Measurements from ENCODE around the gene FGGY.
A peak's percentile ranks its signal among the peaks of the same experiment; 100 is the strongest.
"Not testable (repeated sequence)": the region's sequence is repeated elsewhere in the genome, so short reads cannot be mapped to it uniquely, and the experiment has no call there.

FGGY gene

GRCh38 chr1:59522925-59523505, 226.1 kb downstream of the FGGY start:
- no peak for DNase-seq
- no peaks in the 10 kb centered on the region for H3K9me3 Mint-ChIP-seq
- H3K27me3 Mint-ChIP-seq, result no peaks in the 10 kb centered on the region
- ATAC-seq (replicated peaks), result no peak
- H3K4me1 Mint-ChIP-seq (ENCODE audit: low read depth in 2 of 2), result no peaks in the 10 kb centered on the region
- no peaks in the 10 kb centered on the region for H3K36me3 Mint-ChIP-seq (ENCODE audit: insufficient read depth)
- H3K4me3 Mint-ChIP-seq, result no peak overlapping the region
- no peak overlapping the region for H3K27ac Mint-ChIP-seq

DNA sequence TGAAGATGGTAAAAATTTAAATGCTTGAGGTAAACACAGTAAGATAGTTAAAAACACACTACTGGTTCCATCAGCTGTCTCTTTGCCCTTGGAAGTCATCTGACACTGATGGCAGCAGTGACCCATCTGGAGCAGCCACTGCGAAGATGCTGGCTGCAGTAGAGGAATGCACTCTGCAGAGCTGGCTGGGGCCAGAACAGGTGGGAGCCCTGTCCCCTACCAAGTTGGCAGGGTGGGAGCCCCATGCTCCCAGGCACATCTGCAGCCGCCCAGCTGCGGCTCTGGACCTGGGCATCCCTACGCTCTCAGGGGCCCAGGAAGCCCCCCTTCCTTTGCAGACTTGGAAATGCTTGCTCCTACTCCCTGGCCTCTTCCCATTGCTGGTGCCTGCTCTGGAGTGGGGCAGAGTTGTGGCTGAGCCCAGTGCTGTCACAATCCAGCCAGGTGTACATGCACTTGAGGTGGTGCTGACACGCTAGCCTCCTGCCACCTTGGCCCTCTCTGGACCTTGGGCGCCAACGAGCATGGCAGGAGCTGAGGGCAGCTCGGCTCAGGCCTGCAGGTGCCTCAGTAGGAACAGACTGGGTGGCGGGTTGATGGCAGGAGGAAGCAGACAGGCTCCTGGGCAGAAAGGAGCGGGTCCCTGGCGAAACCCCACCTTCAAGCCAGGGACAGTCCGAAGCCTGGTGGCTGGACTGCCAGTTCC, 227.0 kb downstream of the FGGY start:
- H3K9me3 Mint-ChIP-seq, result no peaks in the 10 kb centered on the region
- no peaks in the 10 kb centered on the region for H3K4me1 Mint-ChIP-seq (ENCODE audit: low read depth in 2 of 2)
- DNase-seq (no peak), ATAC-seq (replicated peaks) (no peak)
- no peaks in the 10 kb centered on the region for H3K27me3 Mint-ChIP-seq
- no peaks in the 10 kb centered on the region for H3K36me3 Mint-ChIP-seq (ENCODE audit: insufficient read depth)
- no peak overlapping the region for H3K27ac Mint-ChIP-seq
- no peak overlapping the region for H3K4me3 Mint-ChIP-seq

GRCh38 chr1:59526240-59526639, 229.3 kb downstream of the FGGY start:
- H3K4me1 Mint-ChIP-seq (ENCODE audit: low read depth in 2 of 2), result no peaks in the 10 kb centered on the region
- H3K36me3 Mint-ChIP-seq (ENCODE audit: insufficient read depth), result no peaks in the 10 kb centered on the region
- DNase-seq (no peak), ATAC-seq (replicated peaks) (no peak)
- H3K27me3 Mint-ChIP-seq, result no peaks in the 10 kb centered on the region
- H3K9me3 Mint-ChIP-seq, result no peaks in the 10 kb centered on the region
- no peak overlapping the region for H3K27ac Mint-ChIP-seq
- no peak overlapping the region for H3K4me3 Mint-ChIP-seq

GRCh38 chr1:59528471-59528870, 231.6 kb downstream of the FGGY start:
- no peak for DNase-seq
- no peak for ATAC-seq (replicated peaks)
- Mint-ChIP-seq H3K36me3 (ENCODE audit: insufficient read depth) (no peaks in the 10 kb centered on the region), H3K27me3 (no peaks in the 10 kb centered on the region), H3K4me3 (no peak overlapping the region), H3K4me1 (ENCODE audit: low read depth in 2 of 2) (no peaks in the 10 kb centered on the region), H3K27ac (no peak overlapping the region), H3K9me3 (no peaks in the 10 kb centered on the region)

DNA sequence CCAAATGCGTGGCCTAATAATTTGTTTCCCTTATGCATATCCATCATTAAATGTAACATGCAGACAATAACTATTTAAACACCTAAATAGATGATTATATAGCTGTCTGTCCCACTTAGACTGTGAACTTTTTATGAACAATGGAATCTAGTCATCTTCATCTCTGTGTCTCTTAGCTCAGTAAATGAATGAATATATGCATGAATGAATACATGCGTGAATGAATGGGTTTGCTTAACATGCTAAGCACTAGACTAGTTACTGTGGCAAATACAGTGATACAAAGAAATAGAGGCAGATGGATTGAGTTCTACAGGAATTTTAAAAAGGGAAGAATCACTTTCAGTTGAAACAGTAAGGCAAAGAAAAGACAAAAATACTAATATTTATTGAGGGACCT, 232.0 kb downstream of the FGGY start:
- no peak for DNase-seq
- Mint-ChIP-seq H3K27ac (no peak overlapping the region), H3K4me1 (ENCODE audit: low read depth in 2 of 2) (no peaks in the 10 kb centered on the region), H3K9me3 (peaks cover 0 to 3% of the 10 kb centered on the region in 2 donors), H3K36me3 (ENCODE audit: insufficient read depth) (no peaks in the 10 kb centered on the region), H3K4me3 (no peak overlapping the region), H3K27me3 (no peaks in the 10 kb centered on the region)
- no peak for ATAC-seq (replicated peaks)

GRCh38 chr1:59530119-59530518, 233.2 kb downstream of the FGGY start:
- H3K27me3 Mint-ChIP-seq, result no peaks in the 10 kb centered on the region
- H3K27ac Mint-ChIP-seq, result no peak overlapping the region
- no peak overlapping the region for H3K4me3 Mint-ChIP-seq
- DNase-seq, result no peak
- H3K4me1 Mint-ChIP-seq (ENCODE audit: low read depth in 2 of 2), result no peaks in the 10 kb centered on the region
- peaks cover 2 to 7% of the 10 kb centered on the region in 2 donors for H3K9me3 Mint-ChIP-seq
- no peak for ATAC-seq (replicated peaks)
- no peaks in the 10 kb centered on the region for H3K36me3 Mint-ChIP-seq (ENCODE audit: insufficient read depth)

- no peaks in the 10 kb centered on the region for H3K27me3 Mint-ChIP-seq
- no peak overlapping the region for H3K4me3 Mint-ChIP-seq
- no peak for DNase-seq
- peaks cover 2 to 7% of the 10 kb centered on the region in 2 donors for H3K9me3 Mint-ChIP-seq
- H3K27ac Mint-ChIP-seq, result no peak overlapping the region
- no peaks in the 10 kb centered on the region for H3K36me3 Mint-ChIP-seq (ENCODE audit: insufficient read depth)
- no peak for ATAC-seq (replicated peaks)
- no peaks in the 10 kb centered on the region for H3K4me1 Mint-ChIP-seq (ENCODE audit: low read depth in 2 of 2)
Observed at GRCh38 chr1:59532102-59532501, 235.2 kb downstream of the FGGY start.

- not testable (repeated sequence) for ATAC-seq (replicated peaks); H3K4me3 Mint-ChIP-seq
Observed at GRCh38 chr1:59538476-59538875, 241.6 kb downstream of the FGGY start.

GRCh38 chr1:59539961-59540681, 243.2 kb downstream of the FGGY start:
- Mint-ChIP-seq H3K27ac (peak overlapping the region in 1 of 2 donors; percentile 28), H3K27me3 (no peaks in the 10 kb centered on the region), H3K4me3 (no peak overlapping the region), H3K36me3 (ENCODE audit: insufficient read depth) (no peaks in the 10 kb centered on the region), H3K9me3 (no peaks in the 10 kb centered on the region), H3K4me1 (ENCODE audit: low read depth in 2 of 2) (peaks cover 14 to 20% of the 10 kb centered on the region in 2 donors)
- ATAC-seq (replicated peaks) (no peak), DNase-seq (no peak)

More at GRCh38 chr1:59538476-59538875, 241.6 kb downstream of the FGGY start:
- not testable (repeated sequence) for H3K4me1 Mint-ChIP-seq (ENCODE audit: low read depth in 2 of 2); H3K36me3 Mint-ChIP-seq (ENCODE audit: insufficient read depth); H3K9me3 Mint-ChIP-seq; H3K27ac Mint-ChIP-seq; DNase-seq; H3K27me3 Mint-ChIP-seq

DNA sequence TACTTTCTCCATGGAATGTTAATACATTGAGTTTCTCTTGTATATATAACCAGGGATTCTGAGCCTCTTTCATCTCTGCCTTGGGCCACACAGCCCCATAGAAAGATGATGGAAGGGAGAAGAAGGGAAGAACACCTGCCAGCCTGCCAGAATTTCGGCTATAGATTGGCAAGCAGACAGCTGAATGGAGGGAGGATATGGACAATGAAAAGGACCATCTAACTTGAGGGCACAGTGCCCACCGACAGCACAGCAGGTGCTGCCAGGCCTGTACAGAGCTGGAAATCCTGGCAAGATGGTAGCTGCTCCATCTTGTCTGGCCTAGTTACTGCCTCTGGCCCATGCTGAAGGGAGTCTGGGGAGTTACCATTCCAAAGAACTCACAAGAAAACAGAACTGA, 244.3 kb downstream of the FGGY start:
- Mint-ChIP-seq H3K27ac (peak overlapping the region in 1 of 2 donors; percentile 59), H3K27me3 (no peaks in the 10 kb centered on the region), H3K9me3 (no peaks in the 10 kb centered on the region), H3K36me3 (ENCODE audit: insufficient read depth) (no peaks in the 10 kb centered on the region), H3K4me1 (ENCODE audit: low read depth in 2 of 2) (peaks cover 14 to 20% of the 10 kb centered on the region in 2 donors), H3K4me3 (no peak overlapping the region)
- DNase-seq (no peak), ATAC-seq (replicated peaks) (no peak)

- no peak for ATAC-seq (replicated peaks)
- H3K4me1 Mint-ChIP-seq (ENCODE audit: low read depth in 2 of 2), result peaks cover 14 to 20% of the 10 kb centered on the region in 2 donors
- DNase-seq, result no peak
- H3K9me3 Mint-ChIP-seq, result no peaks in the 10 kb centered on the region
- no peak overlapping the region for H3K27ac Mint-ChIP-seq
- H3K4me3 Mint-ChIP-seq, result no peak overlapping the region
- no peaks in the 10 kb centered on the region for H3K36me3 Mint-ChIP-seq (ENCODE audit: insufficient read depth)
- no peaks in the 10 kb centered on the region for H3K27me3 Mint-ChIP-seq
Observed at GRCh38 chr1:59541891-59542290, 245.0 kb downstream of the FGGY start.

DNA sequence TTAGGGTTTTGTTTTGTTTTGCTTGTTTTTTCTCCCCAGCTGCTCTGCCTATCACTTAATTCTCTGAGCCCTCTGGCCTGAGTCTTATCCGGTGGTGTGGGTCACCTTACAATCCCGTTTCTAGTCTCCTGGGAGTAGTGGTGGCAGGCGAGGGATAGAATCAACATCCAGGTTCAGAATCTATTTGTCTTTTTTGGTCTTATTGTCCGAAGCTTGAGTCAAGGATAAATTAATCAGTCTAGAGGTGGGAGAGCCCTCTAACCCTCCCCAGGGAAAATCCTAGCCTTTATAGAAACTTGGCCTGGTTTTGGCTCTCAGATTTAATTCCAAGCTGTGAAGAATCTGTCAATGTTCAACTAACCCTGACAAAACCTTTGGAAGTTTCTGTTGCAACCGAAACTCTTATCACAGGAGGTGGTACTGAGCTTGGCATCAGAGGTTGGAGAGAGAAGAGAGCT, 246.3 kb downstream of the FGGY start:
- peaks cover 14 to 20% of the 10 kb centered on the region in 2 donors for H3K4me1 Mint-ChIP-seq (ENCODE audit: low read depth in 2 of 2)
- H3K27ac Mint-ChIP-seq, result peak overlapping the region in 1 of 2 donors; percentile 22
- no peak for DNase-seq
- H3K9me3 Mint-ChIP-seq, result no peaks in the 10 kb centered on the region
- H3K36me3 Mint-ChIP-seq (ENCODE audit: insufficient read depth), result no peaks in the 10 kb centered on the region
- H3K4me3 Mint-ChIP-seq, result no peak overlapping the region
- ATAC-seq (replicated peaks), result no peak
- no peaks in the 10 kb centered on the region for H3K27me3 Mint-ChIP-seq

GRCh38 chr1:59544615-59545293, 247.9 kb downstream of the FGGY start:
- H3K9me3 Mint-ChIP-seq, result no peaks in the 10 kb centered on the region
- H3K27ac Mint-ChIP-seq, result peak overlapping the region; percentile 76 to 86
- no peak overlapping the region for H3K4me3 Mint-ChIP-seq
- peaks cover 14 to 20% of the 10 kb centered on the region in 2 donors for H3K4me1 Mint-ChIP-seq (ENCODE audit: low read depth in 2 of 2)
- peak; percentile 33 for ATAC-seq (replicated peaks)
- no peaks in the 10 kb centered on the region for H3K36me3 Mint-ChIP-seq (ENCODE audit: insufficient read depth)
- no peak for DNase-seq
- H3K27me3 Mint-ChIP-seq, result no peaks in the 10 kb centered on the region
